CD4-positive, alpha-beta T cell treated with Interferon gamma for 1 hour (primary cell): Measurements from ENCODE around the gene SPACA1.
"Not testable (repeated sequence)": the region's sequence is repeated elsewhere in the genome, so short reads cannot be mapped to it uniquely, and the experiment has no call there.

Experiments used
- DNase-seq: peaks from one replicate; pipeline ENCODE4 v3.0.0-alpha.2; 2020

The SPACA1 gene, protein sequence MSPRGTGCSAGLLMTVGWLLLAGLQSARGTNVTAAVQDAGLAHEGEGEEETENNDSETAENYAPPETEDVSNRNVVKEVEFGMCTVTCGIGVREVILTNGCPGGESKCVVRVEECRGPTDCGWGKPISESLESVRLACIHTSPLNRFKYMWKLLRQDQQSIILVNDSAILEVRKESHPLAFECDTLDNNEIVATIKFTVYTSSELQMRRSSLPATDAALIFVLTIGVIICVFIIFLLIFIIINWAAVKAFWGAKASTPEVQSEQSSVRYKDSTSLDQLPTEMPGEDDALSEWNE

DNA sequence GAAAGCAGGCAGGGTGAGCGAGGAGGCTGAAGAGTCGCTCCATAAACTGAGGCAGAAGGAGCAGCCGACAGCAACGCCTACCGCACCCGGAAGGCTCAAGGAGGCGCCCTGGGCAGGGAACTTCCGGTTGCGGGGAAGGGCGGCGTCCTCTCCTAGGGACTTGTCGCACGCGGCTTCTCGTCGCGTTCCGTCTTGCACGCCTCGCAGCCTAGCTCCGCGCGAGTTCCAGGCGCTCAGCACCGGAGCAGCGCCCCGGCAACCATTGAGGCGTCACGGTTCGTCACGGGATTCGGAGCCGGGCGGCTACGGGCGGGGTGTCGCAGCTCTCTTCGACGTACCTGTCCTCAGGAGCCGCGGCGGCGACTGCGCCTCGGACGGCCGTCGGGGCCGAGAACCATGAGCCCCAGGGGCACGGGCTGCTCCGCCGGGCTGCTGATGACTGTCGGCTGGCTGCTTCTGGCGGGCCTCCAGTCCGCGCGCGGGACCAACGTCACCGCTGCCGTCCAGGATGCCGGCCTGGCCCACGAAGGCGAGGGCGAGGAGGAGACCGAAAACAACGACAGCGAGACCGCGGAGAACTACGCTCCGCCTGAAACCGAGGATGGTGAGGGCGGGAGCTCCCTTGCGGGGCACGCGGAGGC is at the start of gene SPACA1:
Gene SPACA1, plus strand, starts transcription at position 332 of the 641 bp plus-strand sequence. Its CDS starts 65 bp downstream, at position 397.
- no peak for DNase-seq

DNA sequence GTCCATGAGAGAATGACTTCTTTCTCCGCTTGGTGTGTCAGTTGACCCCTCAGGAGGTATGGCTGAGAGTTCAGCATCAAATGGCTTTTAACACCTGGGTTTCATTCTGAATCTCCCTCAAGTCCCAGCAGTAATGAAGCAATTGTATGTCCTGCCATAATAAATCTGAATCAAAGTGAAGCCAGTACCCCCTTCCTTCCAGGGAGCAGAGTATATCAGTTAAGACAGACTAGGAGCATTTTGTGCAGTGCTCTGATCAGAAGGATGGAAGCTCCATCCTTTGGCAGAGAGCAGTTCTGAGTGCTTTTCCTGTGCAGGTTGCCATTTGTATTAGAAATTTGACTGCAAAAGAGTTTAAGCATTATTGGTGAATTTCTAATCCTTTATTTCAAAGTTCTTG is 46.9 kb upstream of the SPACA1 start:
- DNase-seq: no peak

DNA sequence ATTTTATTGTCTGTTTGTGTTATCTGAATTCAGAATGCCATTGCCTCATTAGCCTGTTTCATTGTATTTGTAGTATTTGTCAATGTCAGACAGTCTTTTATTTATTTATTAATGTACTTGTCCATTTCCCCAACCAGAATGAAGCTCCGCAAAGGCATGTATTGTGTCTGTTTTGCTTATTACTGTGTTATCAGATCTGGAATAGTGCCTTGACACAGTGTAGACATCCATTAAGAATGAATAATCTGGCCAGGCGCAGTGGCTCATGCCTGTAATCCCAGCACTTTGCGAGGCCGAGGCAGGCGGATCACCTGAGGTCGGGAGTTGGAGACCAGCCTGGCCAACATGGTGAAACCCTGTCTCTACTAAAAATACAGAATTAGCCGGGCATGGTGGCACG is 46.4 kb upstream of the SPACA1 start:
- not testable (repeated sequence) for DNase-seq

DNA sequence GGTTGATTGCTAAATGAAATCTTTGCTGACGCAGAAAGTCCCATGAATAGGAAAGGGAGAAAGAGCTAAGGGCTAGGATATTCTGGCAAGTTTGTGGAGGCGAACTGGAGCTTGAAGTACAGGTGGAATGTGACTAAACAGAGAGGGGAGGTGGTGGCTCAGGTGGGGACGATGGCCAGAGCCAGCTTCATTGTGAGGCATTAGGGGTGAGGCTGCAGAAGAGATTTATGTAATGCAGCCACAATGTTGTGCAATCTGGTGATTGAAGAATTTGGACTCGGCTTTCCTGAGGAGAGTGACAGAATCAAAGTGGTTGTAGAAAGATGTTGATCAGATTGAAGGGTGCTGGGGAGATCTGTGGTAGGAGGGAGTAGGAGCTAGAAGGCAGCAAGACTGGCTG is 42.9 kb upstream of the SPACA1 start:
- no peak for DNase-seq

DNA sequence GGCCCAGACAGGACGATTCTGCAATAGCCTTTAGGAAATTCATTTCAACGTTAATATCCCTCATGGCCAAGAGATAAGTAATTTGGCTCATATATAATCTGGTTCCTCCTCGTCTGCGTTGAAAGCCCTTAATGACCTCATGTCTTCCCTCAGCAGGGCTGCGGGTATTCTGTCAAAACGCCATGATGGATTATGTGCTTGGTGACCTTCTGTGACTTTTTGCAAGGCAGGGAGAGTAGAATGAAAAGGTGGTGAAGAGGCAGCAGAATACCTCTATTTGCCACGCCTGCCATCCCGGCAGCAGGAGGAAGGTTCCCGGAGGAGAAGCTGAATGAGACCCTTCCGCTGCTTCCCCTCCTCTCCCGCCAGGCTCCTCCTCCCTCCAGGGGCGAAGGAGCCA is 41.1 kb upstream of the SPACA1 start:
- no peak for DNase-seq

DNA sequence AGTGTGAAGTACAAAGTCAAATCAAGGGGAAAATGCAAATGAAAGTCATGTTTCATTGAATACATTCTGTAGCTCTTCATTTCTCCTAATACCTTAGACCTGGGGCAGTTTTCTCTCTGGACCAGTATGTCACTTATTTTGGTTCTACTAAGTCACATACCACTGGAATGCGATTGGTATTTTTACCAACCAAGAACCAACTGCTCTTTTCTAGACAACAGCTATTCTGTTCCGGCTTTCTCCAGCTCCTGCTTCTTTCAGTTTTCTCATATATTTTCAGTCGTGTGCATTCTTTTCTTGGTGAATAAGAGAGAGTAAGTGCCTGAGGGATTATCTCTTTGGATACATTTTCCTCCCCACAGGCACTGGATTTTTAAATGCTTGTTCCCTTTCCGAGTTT is 39.2 kb upstream of the SPACA1 start:
- no peak for DNase-seq

DNA sequence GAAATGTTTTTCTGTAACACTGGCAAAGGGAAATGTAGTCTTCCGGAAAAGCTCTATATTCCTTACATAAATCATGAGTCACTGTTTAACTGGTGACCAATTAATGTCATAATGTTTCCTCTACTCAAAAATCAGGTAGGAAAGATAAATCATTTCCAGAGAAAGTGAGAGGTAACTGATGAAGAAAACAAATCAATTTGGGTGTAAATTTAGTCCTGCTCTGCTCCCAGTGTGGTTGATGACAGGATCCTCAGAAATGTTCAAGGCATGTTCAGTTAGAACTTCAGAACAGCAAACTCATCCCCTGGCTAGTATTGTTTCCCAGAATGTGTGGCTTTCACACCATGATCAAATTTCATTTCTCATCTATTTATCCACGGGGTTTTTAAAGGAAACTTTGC is 38.8 kb upstream of the SPACA1 start:
- no peak for DNase-seq

DNA sequence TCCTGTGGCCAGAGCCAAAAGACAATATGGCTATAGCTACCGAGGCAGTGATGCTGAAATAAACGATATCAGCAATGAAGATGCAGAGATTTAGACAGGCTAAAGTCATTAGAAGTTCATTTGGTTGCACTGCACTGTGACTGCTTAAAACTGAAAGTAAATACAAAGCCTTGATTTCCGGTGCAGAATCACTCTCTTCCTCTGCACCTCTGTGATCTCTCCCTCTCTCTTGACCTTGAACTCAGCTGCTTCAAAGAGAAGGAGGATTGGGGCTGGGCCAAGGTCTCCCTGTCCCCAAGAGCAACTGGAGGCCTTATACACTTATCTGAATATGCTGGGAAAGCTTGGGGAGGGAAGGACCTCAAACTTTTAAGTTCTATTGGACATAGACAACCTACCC is 34.6 kb upstream of the SPACA1 start:
- DNase-seq: no peak

DNA sequence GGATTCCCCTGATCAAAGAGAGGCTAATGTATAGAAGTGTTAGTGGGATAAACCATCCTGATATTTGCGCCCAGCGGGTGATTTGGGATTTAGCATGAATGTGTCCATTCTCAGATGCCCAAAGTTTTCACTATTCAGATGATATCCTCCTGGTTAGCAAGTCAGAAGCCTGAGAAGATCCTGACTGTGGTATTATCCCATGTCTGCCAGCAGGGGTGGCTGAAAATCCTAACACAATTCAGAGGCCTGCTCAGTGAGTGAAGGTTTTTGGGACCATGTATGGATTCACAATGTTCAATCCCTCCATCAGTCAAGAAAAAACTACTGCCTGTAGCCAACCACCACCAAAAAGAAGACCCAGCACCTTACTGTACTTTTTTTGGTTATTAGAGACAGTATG is 34.1 kb upstream of the SPACA1 start:
- DNase-seq: no peak

DNA sequence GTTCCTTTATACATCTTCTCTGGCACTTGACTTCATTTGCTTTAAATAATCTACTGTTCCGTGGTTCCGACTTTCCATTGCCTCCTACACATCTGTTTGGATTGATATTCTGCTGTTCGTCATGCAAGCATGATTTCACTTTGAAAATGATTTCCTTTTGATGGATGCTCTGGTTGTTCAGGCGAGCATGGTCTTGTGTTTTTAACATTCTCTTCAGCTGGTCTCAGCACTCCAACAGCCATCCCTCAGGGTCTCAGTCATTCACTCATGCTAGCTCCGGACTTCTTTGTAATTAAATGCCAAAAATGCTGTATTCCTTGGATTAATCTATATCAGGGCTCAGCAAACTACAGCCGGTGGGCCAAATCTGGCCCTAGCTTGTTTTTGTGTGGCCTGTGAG is 27.2 kb upstream of the SPACA1 start:
- no peak for DNase-seq

DNA sequence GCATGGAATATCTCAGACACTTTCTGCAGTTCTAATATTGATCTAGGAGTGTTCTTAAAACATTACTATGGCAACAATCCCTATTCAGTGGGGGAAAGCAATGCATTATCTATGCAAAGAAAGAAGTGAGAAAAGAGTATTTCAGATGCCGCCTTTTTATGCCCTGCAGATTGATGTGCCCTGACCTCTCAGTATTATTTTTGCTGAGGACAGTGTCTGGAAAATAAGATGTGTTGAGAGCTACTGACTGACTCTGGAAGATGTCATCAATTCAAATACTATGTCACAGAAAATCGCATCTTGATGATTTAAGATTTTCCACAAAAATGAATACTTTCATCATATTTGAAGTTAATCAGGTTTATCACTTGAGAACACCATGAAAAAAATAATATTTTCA is 22.9 kb upstream of the SPACA1 start:
- no peak for DNase-seq

DNA sequence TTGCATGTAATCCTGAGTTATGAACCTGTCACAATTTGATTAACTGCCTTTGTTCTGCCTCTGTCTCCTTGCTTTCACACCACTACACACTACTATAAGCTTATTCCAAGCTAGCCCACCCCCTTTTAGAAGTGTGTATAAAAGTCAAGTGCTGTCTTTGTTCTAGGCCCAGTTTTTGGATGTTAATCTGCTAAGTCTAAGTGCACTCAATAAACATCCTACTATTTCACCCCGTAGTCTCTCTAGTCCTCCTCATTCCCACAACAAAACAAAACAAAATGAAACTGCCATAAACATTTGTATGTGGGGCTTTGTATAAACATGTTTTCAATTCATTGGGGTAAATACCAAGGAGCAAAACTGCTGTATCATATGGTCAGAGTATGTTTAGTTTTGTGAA is 16.1 kb upstream of the SPACA1 start:
- DNase-seq: no peak

DNA sequence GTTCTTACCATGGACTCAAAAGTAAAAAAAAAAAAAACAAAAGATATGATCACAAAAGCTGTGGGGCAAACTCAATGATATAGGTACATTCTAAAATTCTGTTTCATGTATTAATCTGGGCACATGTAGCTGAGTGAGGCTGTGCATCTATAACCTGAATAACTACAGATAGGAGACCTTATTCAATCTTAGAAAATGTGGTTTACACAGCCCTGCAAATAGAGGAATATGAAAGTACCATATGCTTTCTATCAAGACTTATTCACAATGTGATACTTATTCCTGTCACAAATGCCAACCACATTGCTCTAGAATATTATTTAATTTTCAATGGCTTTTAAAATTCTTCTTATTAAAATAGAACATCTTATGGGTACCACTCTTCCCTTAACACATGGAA is 3.1 kb upstream of the SPACA1 start:
- no peak for DNase-seq

DNA sequence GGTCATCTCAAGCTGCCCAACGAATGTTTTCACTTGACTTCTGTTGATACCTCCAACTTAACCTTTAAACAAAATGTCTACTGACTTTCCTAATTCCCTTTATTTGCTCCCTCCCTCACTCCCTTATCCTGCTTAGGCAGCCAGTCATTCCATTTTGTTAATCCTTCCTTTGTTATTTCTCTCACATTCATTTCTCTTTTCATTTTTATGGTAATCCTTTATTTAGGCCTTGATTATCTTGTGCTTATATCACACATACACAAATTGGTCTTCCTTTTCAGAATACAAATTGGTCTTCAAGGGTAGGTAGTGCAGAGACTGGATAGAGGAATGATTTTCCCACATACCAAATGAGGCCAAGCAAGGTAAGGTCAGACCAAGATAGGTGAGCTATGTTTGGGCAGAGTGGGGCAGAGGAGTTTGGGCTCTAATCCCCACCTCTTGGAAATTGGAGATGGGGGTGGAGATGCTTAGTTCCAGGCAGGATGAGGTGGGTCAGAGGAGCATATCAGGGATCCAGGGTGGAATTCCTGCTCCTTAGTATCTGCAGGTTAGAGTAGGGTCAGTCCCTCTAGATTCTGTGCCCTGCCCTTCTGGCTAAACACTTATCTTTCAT is 2.0 kb upstream of the SPACA1 start:
- DNase-seq: no peak

DNA sequence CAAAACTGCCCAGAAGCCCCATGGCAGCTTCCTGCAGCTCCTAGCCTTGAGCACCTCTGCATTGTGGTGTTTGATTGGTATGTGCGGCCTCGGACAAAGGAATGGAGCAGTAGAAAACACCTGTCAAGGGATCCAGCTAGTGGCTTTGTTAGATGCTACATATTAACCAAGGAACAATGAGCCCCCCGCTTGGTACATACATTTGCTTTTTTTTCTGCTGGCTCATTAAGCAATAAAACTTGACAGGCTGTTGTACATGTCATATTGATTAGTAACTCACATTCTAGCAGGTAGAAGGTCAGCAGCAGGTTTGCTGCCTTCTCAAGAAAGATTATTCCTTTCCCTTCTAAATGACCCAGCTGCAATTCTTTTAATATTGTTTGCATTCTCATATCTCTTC is 937 bp downstream of the SPACA1 start:
- no peak for DNase-seq

DNA sequence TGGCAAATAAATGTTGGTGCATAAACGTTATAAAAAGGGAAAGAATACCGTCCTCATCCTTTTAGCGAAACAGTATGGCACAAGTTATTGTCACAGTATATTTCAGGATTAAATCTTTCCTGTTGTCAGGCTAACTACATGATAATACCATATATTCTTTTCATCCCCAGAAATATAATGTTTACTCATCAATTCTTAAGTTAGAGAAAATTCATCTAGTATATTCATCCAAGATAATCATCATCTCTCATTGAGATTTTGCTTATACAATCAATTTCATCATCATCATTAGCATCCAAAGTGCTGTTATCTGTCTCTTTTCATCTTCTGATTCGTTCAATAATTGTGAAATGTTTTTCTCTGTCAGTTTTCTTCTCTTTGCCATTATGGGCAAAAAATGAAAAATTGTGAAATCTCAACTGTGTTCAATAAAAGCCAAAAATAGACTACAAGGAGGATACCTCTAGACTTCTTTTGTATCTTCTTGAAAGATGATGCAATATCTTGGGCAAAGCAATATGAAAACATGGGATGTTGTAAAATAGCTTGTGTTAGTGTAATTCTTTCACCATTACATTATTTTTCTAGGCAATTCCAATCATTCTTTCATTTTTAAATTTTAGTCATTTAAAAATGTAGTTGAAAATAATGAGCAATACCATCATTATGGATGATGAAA is 2.6 kb downstream of the SPACA1 start:
- no peak for DNase-seq

DNA sequence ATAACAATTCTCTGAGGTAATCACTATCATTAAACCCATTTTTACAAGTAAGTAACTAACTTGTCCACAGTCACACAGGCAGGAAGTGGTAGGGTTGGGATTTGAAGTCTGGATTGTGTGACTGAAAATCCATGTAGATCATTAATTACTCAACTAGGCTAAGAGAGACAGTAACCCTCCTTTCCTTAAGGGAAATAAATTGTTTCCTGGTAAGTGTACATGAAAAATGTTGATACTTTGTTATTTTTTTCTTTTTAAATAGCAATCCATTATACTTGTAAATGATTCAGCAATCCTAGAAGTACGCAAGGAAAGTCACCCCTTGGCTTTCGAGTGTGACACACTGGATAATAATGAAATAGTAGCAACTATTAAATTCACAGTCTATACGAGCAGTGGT is 11.6 kb downstream of the SPACA1 start:
- no peak for DNase-seq

DNA sequence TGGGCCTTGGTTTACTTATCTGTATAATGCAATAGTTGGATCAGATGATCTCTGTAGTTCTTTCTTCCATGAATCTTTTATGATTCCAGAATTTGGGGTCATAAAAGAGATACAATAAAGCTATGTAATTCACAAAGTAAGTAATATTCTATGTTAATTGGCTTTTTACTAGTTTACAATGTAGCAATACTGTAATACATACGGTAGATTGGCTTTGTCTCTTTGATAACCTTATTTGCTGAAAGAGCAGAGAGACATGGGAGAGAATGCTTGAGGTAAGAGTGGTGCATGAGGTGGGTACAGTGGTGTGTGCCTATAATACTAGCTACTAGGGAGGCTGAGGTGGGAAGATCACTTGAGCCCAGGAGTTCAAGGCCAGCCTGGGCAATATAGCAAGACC is 14.7 kb downstream of the SPACA1 start:
- no peak for DNase-seq

DNA sequence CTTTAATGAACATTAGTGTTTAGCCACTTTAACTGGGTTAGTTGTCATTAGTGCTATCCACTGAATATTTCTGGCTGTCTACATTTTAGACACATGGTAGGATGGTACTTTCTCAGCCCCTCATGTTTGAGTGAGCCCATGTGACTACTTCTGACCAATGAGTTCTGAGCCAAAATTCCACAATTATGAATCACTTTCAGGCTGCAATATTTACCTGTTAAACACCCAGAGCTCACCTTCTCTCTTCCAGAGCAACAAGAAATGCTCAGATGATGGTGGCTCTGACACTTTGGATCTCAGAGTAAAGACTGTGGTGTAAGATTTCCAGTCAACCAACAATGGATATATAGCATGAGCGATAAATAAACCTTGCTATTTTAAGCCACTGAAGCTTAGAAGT is 24.8 kb downstream of the SPACA1 start:
- DNase-seq: no peak

DNA sequence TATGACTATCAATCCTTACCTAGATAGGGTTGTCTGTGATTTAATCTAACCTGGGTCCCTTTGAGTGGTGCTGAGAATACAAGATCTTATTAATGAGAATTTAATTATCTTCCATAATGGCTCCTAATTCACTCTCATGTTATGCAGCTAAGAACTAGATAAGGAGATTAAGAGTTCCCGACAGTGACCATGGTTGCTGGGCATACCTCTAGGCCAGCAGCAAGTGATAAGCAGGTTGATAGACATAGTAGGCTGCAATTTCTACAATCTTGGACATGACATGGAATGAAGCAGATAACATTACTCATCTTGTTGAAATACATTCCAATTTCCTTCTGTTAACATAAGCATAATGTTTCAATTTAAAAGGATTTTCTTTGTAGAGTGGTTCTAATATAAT is 27.1 kb downstream of the SPACA1 start:
- DNase-seq: no peak

DNA sequence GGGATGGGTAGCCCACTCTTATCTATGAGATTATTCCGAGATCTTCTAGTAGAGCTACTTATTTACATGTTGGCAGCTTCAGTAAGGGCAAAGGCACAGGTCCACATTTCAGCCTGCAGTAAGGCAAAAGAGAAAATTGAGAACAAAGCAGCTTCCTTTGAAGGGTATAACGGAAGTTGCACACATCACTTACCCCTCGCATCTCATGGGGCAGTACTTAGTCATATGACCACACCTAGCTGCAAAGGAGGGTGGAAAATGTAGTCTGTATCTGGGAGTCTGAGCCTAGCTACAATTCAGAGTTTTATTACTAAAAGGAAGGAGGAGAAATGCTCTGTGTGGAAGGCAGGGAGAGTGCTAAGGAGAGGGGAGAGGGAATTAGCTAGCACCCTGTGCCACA is 29.7 kb downstream of the SPACA1 start:
- DNase-seq: no peak

DNA sequence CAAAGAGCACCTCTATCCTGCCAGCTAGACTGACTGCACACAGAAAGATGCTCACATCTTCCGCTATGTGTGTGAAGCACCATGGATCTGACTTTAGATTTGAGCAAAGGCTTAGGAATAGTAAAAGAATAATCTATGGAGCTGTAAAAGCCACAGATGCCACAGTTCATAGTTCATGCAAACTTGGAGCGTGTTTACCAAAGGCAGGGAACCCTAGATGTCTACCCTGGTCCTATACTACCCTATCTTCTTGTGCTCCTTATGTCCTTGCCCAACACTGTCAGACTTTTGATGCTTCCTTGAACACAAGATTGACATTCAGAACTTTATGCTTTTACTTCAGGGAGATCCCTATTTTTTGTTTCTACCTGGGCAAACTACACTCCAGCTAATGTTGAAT is 39.2 kb downstream of the SPACA1 start:
- DNase-seq: no peak

DNA sequence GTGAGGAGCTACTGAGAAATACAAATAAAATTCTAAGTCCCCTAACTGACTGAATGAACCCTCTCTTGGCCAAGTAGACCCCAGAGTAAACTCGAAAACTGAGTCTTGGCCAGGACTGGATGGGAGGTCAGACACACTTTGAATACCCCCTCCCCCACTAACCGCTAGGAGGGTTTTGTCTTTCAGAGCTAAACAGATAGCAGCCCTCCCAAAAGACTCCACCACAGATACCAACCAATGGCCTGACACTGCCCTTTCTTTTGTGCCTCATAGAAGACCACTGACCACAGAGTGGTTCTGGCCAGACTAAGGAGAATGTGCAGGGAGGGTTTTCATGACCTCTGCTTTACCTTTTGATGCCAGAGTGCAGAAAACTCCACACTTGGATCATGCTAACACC is 42.1 kb downstream of the SPACA1 start:
- no peak for DNase-seq

DNA sequence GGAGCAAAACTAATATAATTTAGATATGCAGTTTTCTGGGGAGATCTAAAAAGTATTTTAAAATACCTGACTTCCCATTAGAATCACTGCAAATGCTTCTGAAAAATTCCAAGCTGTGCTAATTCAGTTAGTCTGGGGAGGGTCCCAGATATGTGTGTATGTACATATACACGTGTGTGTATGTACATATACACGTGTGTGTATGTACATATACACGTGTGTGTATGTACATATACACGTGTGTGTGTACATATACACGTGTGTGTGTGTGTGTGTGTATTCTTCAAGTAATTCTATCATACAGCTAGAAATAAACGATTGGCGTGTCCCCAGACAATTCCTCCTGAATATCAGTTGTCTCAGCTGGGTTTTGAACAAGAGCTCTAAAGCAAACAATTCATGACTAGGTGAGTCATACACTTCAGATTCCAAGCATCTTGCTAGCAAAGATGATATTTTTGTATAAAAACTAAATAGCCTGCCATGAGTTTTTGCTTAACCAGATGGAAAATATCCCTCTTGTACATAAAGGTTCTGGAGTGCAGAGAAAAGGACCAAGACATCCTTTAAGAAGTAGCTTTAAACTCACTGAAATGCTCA is 58.2 kb downstream of the SPACA1 start:
- no peak for DNase-seq
